Measurements from ENCODE around the gene ABCB8.
"Not testable (repeated sequence)": the region's sequence is repeated elsewhere in the genome, so short reads cannot be mapped to it uniquely, and the experiment has no call there.

The ABCB8 gene

DNA sequence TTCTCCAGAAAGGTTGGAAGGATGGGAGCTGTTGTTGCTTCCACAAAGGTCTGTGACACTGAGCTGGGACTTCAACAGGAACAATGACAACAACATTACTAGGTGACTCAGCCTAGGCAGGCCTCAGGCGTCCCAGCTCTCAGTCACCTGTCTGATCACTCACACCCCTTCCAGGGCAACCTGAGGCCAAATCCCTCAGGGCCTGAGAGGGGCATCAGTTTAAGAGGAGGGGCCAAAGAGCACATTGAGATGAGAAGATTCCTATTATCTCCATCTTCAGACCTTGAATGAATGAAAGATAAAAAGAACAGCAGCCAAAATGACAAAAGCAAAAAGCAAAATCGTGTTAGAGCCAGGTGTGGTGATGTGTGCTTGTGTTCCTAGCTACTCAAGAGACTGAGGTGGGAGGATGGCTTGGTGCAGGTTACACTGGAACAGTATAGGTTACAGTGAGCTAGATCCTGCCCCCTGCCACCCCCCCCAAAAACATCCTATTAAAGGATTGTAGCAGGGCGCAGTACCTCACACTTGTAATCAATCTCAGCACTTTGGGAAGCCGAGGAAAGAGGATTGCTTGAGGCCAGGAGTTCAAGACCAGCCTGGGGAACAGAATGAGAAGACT lies 3.7 kb upstream of the ABCB8 start, which contains the start of gene ATG9B:
ATG9B (minus strand) TSS at position 60 of the 622 bp plus-strand sequence. CDS start 71 bp downstream, outside the sequence.
- TF ChIP-seq, protein P1, sequence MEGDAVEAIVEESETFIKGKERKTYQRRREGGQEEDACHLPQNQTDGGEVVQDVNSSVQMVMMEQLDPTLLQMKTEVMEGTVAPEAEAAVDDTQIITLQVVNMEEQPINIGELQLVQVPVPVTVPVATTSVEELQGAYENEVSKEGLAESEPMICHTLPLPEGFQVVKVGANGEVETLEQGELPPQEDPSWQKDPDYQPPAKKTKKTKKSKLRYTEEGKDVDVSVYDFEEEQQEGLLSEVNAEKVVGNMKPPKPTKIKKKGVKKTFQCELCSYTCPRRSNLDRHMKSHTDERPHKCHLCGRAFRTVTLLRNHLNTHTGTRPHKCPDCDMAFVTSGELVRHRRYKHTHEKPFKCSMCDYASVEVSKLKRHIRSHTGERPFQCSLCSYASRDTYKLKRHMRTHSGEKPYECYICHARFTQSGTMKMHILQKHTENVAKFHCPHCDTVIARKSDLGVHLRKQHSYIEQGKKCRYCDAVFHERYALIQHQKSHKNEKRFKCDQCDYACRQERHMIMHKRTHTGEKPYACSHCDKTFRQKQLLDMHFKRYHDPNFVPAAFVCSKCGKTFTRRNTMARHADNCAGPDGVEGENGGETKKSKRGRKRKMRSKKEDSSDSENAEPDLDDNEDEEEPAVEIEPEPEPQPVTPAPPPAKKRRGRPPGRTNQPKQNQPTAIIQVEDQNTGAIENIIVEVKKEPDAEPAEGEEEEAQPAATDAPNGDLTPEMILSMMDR (IDR thresholded peaks at IDR 0.05; ENCODE audit: low read depth, low read length) = no peak
- no peak within 1 kb of the TSS for H3K4me3 ChIP-seq (replicated peaks in 1 of 2; ENCODE audit: low read depth in 2 of 2, low read length in 2 of 2)
- no peak for DNase-seq (ENCODE audit: low read depth in 2 of 2)

GRCh38 chr7:151025924-151026671 lies 2.2 kb upstream of the ABCB8 start:
- no peak overlapping the region for H3K4me3 ChIP-seq (replicated peaks in 1 of 2; ENCODE audit: low read depth in 2 of 2, low read length in 2 of 2)
- DNase-seq (ENCODE audit: low read depth in 2 of 2) = peak in 1 of 2 donors; percentile 76
- TF ChIP-seq, protein P1 (IDR thresholded peaks at IDR 0.05; ENCODE audit: low read depth, low read length) = no peak

DNA sequence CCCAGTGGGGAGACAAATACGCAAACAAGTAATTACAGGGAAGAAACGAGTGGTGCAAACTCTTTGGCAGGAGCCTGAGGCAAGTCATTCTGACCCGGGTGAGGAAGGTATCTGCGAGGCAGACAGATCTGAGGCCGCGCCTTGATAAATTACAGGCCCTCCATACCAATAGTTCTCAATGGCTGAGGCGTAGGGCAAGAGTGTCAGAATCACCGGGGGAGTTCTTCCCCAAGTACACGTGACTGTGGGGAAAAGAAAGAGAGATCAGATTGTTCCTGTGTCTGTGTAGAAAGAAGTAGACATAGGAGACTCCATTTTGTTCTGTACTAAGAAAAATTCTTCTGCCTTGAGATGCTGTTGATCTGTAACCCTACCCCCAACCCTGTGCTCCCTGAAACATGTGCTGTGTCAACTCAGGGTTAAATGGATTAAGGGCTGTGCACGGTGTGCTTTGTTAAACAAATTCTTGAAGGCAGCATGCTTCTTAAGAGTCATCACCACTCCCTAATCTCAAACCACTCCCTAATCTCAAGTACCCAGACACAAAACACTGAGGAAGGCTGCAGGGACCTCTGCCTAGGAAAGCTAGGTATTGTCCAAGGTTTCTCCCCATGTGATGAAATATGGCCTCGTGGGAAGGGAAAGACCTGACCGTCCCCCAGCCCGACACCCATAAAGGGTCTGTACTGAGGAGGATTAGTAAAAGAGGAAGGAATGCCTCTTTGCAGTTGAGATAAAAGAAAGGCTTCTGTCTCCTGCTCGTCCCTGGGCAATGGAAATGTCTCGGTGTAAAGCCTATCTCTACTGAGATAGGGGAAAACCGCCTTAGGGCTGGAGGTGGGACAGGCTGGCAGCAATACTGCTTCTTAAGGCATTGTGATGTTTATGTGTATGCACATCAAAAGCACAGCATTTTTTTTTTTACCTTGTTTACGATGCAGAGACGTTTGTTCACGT lies 1.2 kb upstream of the ABCB8 start:
- DNase-seq (ENCODE audit: low read depth in 2 of 2); H3K4me3 ChIP-seq (replicated peaks in 1 of 2; ENCODE audit: low read depth in 2 of 2, low read length in 2 of 2): not testable (repeated sequence)

- H3K4me3 ChIP-seq (replicated peaks in 1 of 2; ENCODE audit: low read depth in 2 of 2, low read length in 2 of 2) = peak overlapping the region; percentile 45 to 46
- not testable (repeated sequence) for DNase-seq (ENCODE audit: low read depth in 2 of 2)
These were observed 521 bp upstream of the ABCB8 start for GRCh38 chr7:151027728-151028130.

GRCh38 chr7:151028948-151029501 lies 775 bp downstream of the ABCB8 start:
- peak overlapping the region; percentile 69 to 92 for H3K4me3 ChIP-seq (replicated peaks in 1 of 2; ENCODE audit: low read depth in 2 of 2, low read length in 2 of 2)
- TF ChIP-seq, protein P1 (IDR thresholded peaks at IDR 0.05; ENCODE audit: low read depth, low read length) = no peak
- DNase-seq (ENCODE audit: low read depth in 2 of 2) = no peak

- DNase-seq (ENCODE audit: low read depth in 2 of 2) = no peak
- TF ChIP-seq, protein P1 (IDR thresholded peaks at IDR 0.05; ENCODE audit: low read depth, low read length) = no peak
- H3K4me3 ChIP-seq (replicated peaks in 1 of 2; ENCODE audit: low read depth in 2 of 2, low read length in 2 of 2) = no peak overlapping the region
These were observed 2.8 kb downstream of the ABCB8 start for GRCh38 chr7:151031011-151031410.

DNA sequence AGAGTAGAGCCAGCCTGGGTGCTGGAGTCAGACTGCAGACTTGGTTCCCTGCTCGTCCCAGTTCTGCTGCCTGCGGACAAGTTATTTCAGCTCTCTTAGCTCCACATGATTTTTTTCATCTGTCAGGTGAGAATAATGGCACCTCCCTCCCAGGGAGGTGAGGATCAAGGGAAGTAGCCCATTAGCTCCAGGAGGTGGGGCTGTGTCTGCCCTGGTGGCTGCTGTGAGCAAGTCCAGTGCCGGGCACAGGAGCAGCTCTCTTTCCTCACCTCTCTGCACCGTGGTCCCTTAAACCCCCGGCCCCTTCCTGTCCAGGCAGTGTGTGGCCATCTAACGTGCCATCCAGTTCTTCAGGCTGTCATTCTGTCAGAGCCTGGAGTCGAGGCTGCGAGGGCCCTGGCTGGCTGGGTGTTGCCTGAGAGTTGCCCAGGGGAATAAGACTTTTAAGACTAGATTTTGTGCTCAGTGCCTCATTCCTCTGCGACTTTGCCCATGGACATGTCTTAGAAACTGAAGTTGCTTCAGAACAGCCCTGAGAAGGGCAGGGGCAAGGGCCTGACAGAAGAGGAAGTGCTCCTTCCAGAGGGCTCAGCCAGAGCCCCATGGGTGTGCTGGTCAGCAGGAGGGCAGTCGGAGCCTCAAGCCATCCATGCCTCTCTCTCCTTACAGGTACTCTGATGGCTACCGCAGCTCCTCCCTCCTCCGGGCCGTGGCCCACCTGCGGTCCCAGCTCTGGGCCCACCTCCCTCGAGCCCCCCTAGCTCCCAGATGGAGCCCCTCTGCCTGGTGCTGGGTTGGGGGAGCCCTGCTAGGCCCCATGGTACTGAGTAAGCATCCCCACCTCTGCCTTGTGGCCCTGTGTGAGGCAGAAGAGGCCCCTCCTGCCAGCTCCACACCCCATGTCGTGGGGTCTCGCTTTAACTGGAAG lies 5.0 kb downstream of the ABCB8 start:
- no peak for DNase-seq (ENCODE audit: low read depth in 2 of 2)
- TF ChIP-seq, protein P1 (IDR thresholded peaks at IDR 0.05; ENCODE audit: low read depth, low read length) = no peak
- H3K4me3 ChIP-seq (replicated peaks in 1 of 2; ENCODE audit: low read depth in 2 of 2, low read length in 2 of 2) = no peak overlapping the region
